Esophagus muscularis mucosa (tissue), 4 donors: ENCODE measurements around the gene PCNT. TPM values are rescaled to one million over a fixed set of nuclear protein-coding genes. Genes with fewer than 3 reads are reported as not detected.
"Not testable (repeated sequence)": the region's sequence is repeated elsewhere in the genome, so short reads cannot be mapped to it uniquely, and the experiment has no call there.

Source experiments
- DNase-seq: peaks from one replicate; pipeline ENCODE4 v3.0.0-alpha.2; 2017; ENCODE audit errors: extremely low spot score
- H3K27ac ChIP-seq, 4 donors: fragments of 200-600 bp; sonication (generic); replicated peaks in 1 of 4; 1 replicate in 3 of 4; 2 replicates in 1 of 4; pipeline ENCODE4 v1.5.1; 2016 to 2019; ENCODE audit warnings: mild to moderate bottlenecking in 1 of 4
- H3K27me3 ChIP-seq, 4 donors: fragments of 200-600 bp; sonication (generic); one replicate each; pipeline versions ENCODE4 v1.5.1 to v1.6.0; 2016 to 2019
- H3K36me3 ChIP-seq, 4 donors: fragments of 200-600 bp; sonication (generic); one replicate each; pipeline ENCODE4 v1.5.1; 2016 to 2019
- H3K4me1 ChIP-seq, 4 donors: fragments of 200-600 bp; sonication (generic); one replicate each; pipeline ENCODE4 v1.5.1; 2016 to 2019
- H3K4me3 ChIP-seq, 4 donors: fragments of 200-600 bp; sonication (generic); 1 replicate in 2 of 4; 2 replicates in 2 of 4; pipeline ENCODE4 v1.5.1; 2016 to 2019; ENCODE audit warnings: mild to moderate bottlenecking in 4 of 4, moderate library complexity in 1 of 4
- H3K9me3 ChIP-seq, 4 donors: fragments of 200-600 bp; sonication (generic); 1 replicate in 3 of 4; 2 replicates in 1 of 4; pipeline ENCODE4 v1.5.1; 2016 to 2019
- CTCF ChIP-seq, 3 experiments: fragments of 200-600 bp in 2 of 3; fragments of 450-650 bp in 1 of 3; sonication (generic) in 2 of 3; IDR thresholded peaks; one replicate each; pipeline ENCODE4 v1.5.1; 2017 to 2019; ENCODE audit warnings: antibody characterized with exemption in 3 of 3, mild to moderate bottlenecking in 2 of 3, moderate library complexity in 1 of 3
- EP300 ChIP-seq: sonication (generic); formaldehyde crosslinking; IDR thresholded peaks from one replicate; pipeline ENCODE4 v1.6.1; 2017; ENCODE audit warnings: antibody characterized with exemption
- POLR2A ChIP-seq: fragments of 450-650 bp; IDR thresholded peaks from one replicate; pipeline ENCODE4 v1.6.1; 2017; ENCODE audit warnings: antibody characterized with exemption, moderate library complexity, mild to moderate bottlenecking, low read depth
- POLR2AphosphoS5 ChIP-seq, 2 donors: sonication (generic); formaldehyde crosslinking; IDR thresholded peaks; one replicate each; pipeline ENCODE4 v1.6.1; 2017; ENCODE audit warnings: antibody characterized with exemption in 2 of 2
- whole genome bisulfite sequencing: methylation state at CpG from one replicate; pipeline ENCODE4 v1.1.5; 2018; 5-methylcytosine and 5-hydroxymethylcytosine counted together
- intact Hi-C: fragments of 100-400 bp; cut with DNase I; formaldehyde crosslinking; loops from one replicate; pipeline ENCODE4 v1.15.1; 2023
- total RNA-seq, 4 donors: library from RNA; depleted of rRNA; stranded (reverse); fragments of >200 nt; gene quantifications; one replicate each; pipeline versions ENCODE4 v1.1.0 to v1.2.1, GENCODE V29; 2016

PCNT gene
- total RNA-seq, 4 donors from 2014 or later, result 21.2 to 35.1 (median 24.7) TPM

- no peaks in the 10 kb centered on the region for H3K27me3 ChIP-seq
- peak overlapping the region; percentile 89 to 94 (median 91) for H3K27ac ChIP-seq
- no peak for DNase-seq
- peaks cover 52 to 74% (median 63%) of the 10 kb centered on the region in 4 donors for H3K4me1 ChIP-seq
- 2% methylated on average over 13 of the region's 41 CpGs for WGBS
- intact Hi-C loops, result loop anchor here (10.0 kb wide), 1 partner anchor 135 kb away; the partner anchor contains the start of genes C21orf58 and PCNT
- peak overlapping the region; percentile 88 to 100 (median 96) for H3K4me3 ChIP-seq
- TF ChIP-seq POLR2A (no peak), POLR2AphosphoS5 (IDR thresholded peaks at IDR 0.05) (no peak), CTCF (IDR thresholded peaks at IDR 0.05) (no peak), EP300 (no peak)
- H3K9me3 ChIP-seq, result no peaks in the 10 kb centered on the region
- peaks cover 0 to 8% (median 0%) of the 10 kb centered on the region in 4 donors for H3K36me3 ChIP-seq
These were observed 135.6 kb downstream of the PCNT start for GRCh38 chr21:46459356-46460112.

DNA sequence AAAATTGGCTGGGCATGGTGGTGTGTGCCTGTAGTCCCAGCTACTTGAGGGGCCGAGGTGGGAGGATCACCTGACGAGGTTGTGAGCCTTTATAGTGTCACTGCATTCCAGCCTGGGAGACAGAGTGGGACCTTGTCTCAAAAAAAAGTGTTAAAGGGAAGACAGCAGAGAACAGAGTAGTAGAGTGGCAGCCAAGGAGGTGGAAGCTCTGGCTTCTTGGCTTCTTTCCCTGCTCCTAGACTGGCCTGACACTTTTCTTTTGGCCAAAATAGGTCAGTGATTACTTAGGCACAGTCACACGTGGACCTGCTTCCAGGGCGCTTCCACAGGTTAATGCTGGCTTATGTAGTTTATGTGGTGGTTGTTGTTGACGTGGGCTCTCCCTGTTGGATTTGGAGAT is 138.0 kb downstream of the PCNT start:
- 56% methylated on average over 5 of the region's 5 CpGs for WGBS
- TF ChIP-seq CTCF (IDR thresholded peaks at IDR 0.05) (no peak), POLR2AphosphoS5 (IDR thresholded peaks at IDR 0.05) (no peak), POLR2A (no peak), EP300 (no peak)
- intact Hi-C loops, result no loop called here
- Histone ChIP-seq H3K9me3 (no peaks in the 10 kb centered on the region), H3K27me3 (no peaks in the 10 kb centered on the region), H3K4me1 (peaks cover 28 to 51% (median 41%) of the 10 kb centered on the region in 4 donors), H3K27ac (peak overlapping the region; percentile 3 to 29 (median 12)), H3K4me3 (no peak overlapping the region), H3K36me3 (peaks cover 0 to 8% (median 0%) of the 10 kb centered on the region in 4 donors)
- DNase-seq, result no peak

- DNase-seq, H3K27me3 ChIP-seq, intact Hi-C loops, H3K9me3 ChIP-seq, H3K27ac ChIP-seq, H3K4me3 ChIP-seq: not testable (repeated sequence)
- Histone ChIP-seq H3K4me1 (peaks cover 13 to 26% (median 23%) of the 10 kb centered on the region in 4 donors), H3K36me3 (peaks cover 0 to 15% (median 5%) of the 10 kb centered on the region in 4 donors)
- 91% methylated on average over 6 of the region's 6 CpGs for WGBS
These were observed 141.2 kb downstream of the PCNT start for GRCh38 chr21:46465153-46465552.

GRCh38 chr21:46465651-46466050 is 141.7 kb downstream of the PCNT start:
- Histone ChIP-seq H3K9me3 (no peaks in the 10 kb centered on the region), H3K4me3 (no peak overlapping the region), H3K27me3 (no peaks in the 10 kb centered on the region), H3K27ac (no peak overlapping the region), H3K36me3 (peaks cover 0 to 15% (median 5%) of the 10 kb centered on the region in 4 donors), H3K4me1 (peaks cover 10 to 21% (median 18%) of the 10 kb centered on the region in 4 donors)
- 77% methylated on average over 3 of the region's 3 CpGs for WGBS
- intact Hi-C loops, result no loop called here
- DNase-seq, result no peak
- no peak for TF ChIP-seq CTCF (IDR thresholded peaks at IDR 0.05)
- TF ChIP-seq POLR2A, result no peak
- no peak for TF ChIP-seq EP300
- no peak for TF ChIP-seq POLR2AphosphoS5 (IDR thresholded peaks at IDR 0.05)

DNA sequence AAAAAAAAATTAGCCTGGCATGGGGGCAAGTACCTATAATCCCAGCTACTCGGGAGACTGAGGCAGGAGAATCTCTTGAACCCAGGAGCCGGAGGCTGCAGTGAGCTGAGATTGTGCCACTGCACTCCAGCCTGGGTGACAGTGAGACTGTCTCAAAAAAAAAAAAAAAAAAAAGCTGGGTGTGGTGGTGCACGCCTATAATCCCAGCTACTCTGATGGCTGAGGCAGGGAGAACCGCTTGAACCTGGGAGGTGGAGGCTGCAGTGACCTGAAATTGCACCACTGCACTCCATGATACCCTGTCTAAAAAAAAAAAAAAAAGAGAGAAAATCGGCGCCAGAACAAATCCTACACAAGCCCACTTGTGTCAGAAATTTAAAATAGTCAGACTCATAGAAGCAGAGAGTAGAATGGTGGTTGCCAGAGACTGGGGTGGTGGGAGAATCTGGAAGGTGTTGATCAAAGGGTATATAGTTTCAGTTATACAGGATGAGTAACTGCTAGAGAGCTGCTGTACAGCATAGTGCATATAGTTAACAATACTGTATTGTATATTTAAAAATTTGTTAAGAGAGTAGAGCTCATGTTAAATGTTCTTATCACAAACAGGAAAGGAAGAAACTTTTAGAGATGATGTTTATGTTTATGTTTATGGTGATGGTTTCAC is 144.3 kb downstream of the PCNT start:
- Histone ChIP-seq H3K27ac (no peak overlapping the region), H3K36me3 (peaks cover 0 to 11% (median 5%) of the 10 kb centered on the region in 4 donors), H3K4me1 (peaks cover 12 to 18% (median 17%) of the 10 kb centered on the region in 4 donors), H3K9me3 (no peaks in the 10 kb centered on the region), H3K4me3 (no peak overlapping the region), H3K27me3 (no peaks in the 10 kb centered on the region)
- no peak for DNase-seq
- no peak for TF ChIP-seq POLR2AphosphoS5 (IDR thresholded peaks at IDR 0.05)
- no peak for TF ChIP-seq CTCF (IDR thresholded peaks at IDR 0.05)
- no peak for TF ChIP-seq POLR2A
- 89% methylated on average over 6 of the region's 6 CpGs for WGBS
- intact Hi-C loops, result no loop called here
